GM21381 (cell line): ENCODE results near the gene TRAPPC12.
"Not testable (repeated sequence)": the region's sequence is repeated elsewhere in the genome, so short reads cannot be mapped to it uniquely, and the experiment has no call there.

Experiments used
- ATAC-seq: cut with Tn5 transposase; IDR thresholded peaks from one replicate; pipeline ENCODE4 v1.9.1; 2021; ENCODE audit warnings: mild to moderate bottlenecking, moderate library complexity; ENCODE audit not compliant: unreplicated experiment

Gene TRAPPC12

GRCh38 chr2:3368261-3368722 lies 11.2 kb upstream of the TRAPPC12 start:
- ATAC-seq: no peak

- ATAC-seq: not testable (repeated sequence)
These were observed 9.9 kb upstream of the TRAPPC12 start for GRCh38 chr2:3369340-3370181.

- ATAC-seq: no peak
These were observed 2.7 kb upstream of the TRAPPC12 start for GRCh38 chr2:3376821-3377220.

- peak; percentile 10 for ATAC-seq
These were observed 2.2 kb upstream of the TRAPPC12 start for GRCh38 chr2:3377279-3377611.

GRCh38 chr2:3377612-3378432 lies 1.7 kb upstream of the TRAPPC12 start, which contains the start of gene EIPR1:
Gene EIPR1, minus strand, starts transcription at chr2:3377818. Its CDS starts 129 bp downstream, at chr2:3377689.
- peak; percentile 77 for ATAC-seq

GRCh38 chr2:3379339-3379646 lies 201 bp upstream of the TRAPPC12 start:
- no peak for ATAC-seq

- no peak for ATAC-seq
These were observed 7.0 kb downstream of the TRAPPC12 start for GRCh38 chr2:3386448-3386958.

- ATAC-seq: no peak
These were observed 7.5 kb downstream of the TRAPPC12 start for GRCh38 chr2:3387011-3387410.

- ATAC-seq: no peak
These were observed 8.3 kb downstream of the TRAPPC12 start for GRCh38 chr2:3387644-3388411.

- no peak for ATAC-seq
These were observed 8.9 kb downstream of the TRAPPC12 start for GRCh38 chr2:3388412-3388738.

- no peak for ATAC-seq
These were observed 9.7 kb downstream of the TRAPPC12 start for GRCh38 chr2:3389193-3389592.

- no peak for ATAC-seq
These were observed 10.5 kb downstream of the TRAPPC12 start for GRCh38 chr2:3390041-3390440.

GRCh38 chr2:3392216-3392615 lies 12.7 kb downstream of the TRAPPC12 start:
- no peak for ATAC-seq

GRCh38 chr2:3396920-3397559 lies 17.5 kb downstream of the TRAPPC12 start:
- ATAC-seq: no peak

- no peak for ATAC-seq
These were observed 19.4 kb downstream of the TRAPPC12 start for GRCh38 chr2:3398857-3399256.

- ATAC-seq: no peak
These were observed 19.9 kb downstream of the TRAPPC12 start for GRCh38 chr2:3399381-3399780.

GRCh38 chr2:3399829-3400228 lies 20.3 kb downstream of the TRAPPC12 start:
- ATAC-seq: no peak

GRCh38 chr2:3403587-3404334 lies 24.3 kb downstream of the TRAPPC12 start:
- peak; percentile 99 for ATAC-seq

GRCh38 chr2:3404349-3404894 lies 24.9 kb downstream of the TRAPPC12 start:
- no peak for ATAC-seq

- ATAC-seq: no peak
These were observed 25.8 kb downstream of the TRAPPC12 start for GRCh38 chr2:3405307-3405706.
